HTR-8/SVneo (cell line): ENCODE results near the gene GJA5.

Source experiments
- DNase-seq: peaks from one replicate; pipeline ENCODE4 v3.0.0; 2011; ENCODE audit warnings: low spot score, mixed read lengths; ENCODE audit not compliant: insufficient read length
- FAIRE-seq: peaks from 2 replicates; lab custom pipeline; 2011; peaks lifted over from hg19 to GRCh38; lab: Jason Lieb, UNC

The GJA5 gene

DNA sequence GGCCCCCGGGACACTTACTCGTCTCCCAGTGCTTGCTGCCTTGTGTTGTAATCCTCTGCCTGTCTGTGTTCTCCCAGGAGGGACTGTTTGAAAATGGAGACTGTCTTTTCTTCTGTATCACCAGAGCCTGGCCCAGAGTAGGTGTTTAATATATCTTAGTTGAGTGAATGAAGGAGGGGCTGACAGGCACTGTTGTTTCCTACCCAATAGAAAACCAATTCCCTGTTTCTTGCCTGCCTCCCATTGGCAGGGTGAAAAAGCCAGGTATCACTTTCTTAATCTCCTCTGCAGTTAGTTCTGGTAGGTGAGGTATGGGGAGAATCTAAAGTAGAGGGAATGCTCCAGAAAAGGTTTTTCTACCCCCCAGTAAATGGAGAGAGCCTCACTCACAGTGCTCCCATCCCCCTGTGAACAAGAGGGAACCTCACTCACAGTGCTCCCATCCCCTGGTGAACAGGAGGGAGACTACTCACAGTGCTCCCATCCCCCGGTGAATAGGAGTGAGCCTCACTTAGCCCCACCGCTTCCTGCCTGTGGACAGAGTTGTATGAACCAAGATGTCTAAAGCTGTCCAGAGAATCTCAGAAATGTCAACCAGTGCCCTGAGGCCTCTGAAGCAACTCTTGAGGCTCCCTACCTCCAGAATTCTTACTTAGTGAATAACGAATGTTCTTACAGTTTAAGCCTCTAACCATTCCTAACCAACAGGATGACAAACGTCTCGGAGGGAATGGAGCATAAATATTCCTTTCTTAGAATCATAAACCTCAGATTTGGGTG lies at the start of gene GJA5:
Gene GJA5 (minus strand): TSS at position 122 of the 780 bp plus-strand sequence. CDS start 1,364 bp downstream, outside the sequence.
- FAIRE-seq (no peak), DNase-seq (peak; percentile 24)

DNA sequence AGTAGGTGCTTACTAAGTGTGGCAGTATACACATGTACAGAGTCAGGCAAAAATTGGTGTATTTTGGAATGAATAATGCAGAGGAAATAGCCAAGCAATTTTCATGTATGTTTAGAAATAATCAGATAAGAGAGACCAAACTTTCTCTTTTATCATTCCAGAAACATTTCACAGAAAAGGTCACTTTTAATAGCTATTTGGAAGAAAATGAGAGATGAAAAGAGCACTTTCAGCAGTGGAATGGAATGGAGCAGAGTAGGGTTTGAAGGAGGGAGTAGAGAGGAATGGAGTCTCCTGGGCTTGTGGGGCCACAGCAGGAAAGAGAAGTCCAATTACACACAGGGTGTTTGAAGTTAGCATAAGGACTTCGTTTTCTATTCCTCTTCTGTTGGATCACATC lies 48.8 kb upstream of the GJA5 start:
- FAIRE-seq: no peak
- no peak for DNase-seq

DNA sequence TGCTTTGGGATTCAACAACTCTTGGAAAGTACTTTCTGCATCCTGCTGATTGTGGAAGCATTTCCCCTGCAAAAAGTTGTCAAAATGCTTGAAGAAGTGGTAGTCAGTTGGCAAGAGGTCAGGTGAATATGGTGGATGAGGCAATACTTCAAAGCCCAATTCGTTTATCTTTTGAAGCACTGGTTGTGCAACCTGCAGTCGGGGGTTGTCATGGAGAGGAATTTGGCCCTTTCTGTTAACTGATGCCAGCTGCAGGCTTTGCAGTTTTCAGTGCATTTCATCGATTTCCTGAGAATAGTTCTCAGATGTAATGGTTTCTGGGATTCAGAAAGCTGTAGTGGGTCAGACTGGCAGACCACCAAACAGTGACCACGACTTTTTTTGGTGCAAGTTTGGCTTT lies 47.6 kb upstream of the GJA5 start:
- DNase-seq (no peak), FAIRE-seq (no peak)

DNA sequence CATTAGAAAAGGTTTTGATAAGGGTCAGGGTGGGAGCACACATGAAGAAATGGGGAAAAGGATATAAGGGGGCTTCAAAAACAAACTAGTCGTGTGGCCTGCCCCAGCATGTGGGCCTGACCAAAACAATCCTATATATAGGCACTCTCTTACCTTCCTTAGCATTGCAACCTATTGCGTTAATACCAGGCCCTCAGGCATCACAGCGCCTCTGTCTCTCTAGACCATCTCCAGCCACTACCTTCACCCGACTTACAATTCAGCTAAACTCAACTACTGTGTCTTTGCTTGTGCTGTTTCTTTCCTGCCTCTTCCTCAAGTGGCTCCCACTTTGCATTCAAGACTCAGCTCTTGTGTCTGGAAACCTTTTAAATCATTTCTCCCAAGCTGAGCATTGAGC lies 47.0 kb upstream of the GJA5 start:
- no peak for DNase-seq
- FAIRE-seq: no peak

DNA sequence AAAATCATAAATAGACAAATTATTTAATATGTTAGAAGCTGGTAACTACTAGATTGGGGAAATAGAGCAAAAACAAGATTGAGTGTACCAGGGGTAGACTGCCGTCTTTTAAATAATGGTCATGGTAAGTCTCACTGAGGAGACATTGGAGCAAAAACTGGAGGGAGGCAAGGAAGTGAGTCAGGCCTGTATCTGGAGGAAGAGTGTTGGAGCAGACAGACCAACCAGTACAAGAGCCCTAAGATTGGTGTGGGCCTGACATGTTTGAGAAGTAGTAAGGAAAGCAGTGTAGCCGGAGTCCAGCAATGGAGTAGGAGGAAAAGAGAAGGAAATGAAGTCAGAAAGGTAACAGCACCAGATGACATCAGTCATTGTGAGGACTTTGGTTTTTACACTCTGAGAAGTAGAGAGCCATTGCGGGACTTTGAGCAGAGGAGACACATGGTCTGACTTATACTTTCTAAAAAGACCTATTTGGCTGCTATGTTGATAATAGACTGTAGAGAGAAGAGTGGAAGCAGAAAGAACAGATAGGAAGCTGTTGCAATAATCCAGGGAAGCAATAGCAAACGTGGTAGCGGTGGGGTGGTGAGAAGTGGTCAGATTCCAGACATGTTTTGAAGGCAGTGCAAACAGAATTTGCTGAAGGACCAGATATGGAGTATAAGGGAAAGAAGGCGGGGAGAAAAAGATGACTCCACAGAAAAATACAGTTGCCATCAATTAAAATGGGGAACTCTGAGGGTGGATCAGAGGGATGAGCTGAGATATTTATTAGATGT lies 44.7 kb upstream of the GJA5 start:
- DNase-seq: no peak
- FAIRE-seq: no peak

DNA sequence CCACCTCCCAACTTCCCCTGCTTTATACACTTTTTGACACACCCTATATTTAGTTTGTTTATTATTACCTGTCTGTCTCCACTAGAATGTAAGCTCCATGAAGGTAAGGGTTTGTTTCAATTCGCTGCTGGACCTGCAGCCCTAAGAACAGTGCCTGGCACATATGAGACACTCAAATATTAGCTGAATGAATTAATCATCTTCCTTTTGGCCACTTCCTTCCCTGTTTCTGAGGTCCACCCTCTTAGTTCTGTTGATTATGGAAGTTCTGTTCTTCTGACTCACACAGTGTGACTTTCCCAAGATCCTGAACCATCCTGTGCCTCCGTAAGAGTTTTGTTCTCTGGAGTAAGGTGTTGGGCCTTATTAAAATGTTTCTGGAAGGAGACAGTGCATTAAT lies 40.4 kb upstream of the GJA5 start:
- FAIRE-seq (no peak), DNase-seq (no peak)

DNA sequence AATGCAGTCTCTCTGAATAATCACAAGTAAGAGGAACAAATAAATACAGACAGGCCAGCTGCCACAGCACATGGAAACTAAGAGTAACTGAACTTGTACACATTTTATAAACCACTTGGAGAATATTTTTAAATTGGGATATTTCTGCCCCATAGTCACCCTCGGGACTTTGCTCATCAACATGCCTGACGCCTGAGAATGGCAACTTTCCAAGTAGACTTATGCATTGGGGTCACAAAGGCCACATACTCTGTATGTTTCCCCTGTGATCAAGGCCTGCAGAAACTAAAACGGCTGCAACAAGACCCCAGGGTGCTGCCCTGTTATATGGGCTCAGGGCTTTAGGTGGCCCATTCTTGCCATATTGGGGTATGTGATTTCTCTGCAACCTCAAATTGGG lies 38.3 kb upstream of the GJA5 start:
- FAIRE-seq: no peak
- no peak for DNase-seq

DNA sequence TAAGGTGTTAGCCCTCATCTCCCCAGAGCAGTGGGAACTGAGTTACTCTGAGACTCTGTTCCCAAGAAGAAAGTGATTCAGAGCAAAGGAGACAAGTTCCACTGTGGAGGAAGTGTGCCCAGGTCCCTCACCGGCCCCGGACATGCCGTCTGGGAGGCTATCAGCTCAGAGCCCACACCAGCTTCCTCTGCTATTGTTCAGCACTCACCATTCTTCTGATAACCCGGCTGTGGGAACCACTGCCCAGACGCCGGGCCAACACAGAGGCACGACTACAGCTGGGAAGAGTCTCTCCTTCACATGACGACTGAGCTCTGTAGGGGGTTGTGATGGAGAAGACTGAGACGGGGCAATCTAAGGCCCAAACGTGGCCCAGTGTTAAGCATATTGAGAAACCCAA lies 34.2 kb upstream of the GJA5 start:
- DNase-seq: no peak
- FAIRE-seq: no peak

DNA sequence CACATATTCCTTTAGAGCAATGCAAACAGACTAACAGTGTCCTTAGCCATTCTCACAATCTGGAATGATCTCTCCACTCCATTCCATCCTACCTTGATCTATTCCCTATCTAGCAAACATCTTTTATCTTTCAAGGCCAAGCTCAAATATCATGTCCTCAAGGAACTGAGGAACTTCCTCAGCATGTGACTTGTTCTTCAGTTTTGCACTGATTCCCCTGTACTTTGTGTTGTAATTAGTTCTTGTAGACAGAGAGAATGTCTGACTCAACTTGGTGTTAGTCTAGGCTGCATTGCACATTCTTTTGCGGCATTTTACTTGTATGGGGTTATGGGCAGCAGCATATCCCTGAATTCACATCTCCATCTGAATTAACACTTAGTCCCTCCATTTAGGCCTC lies 31.5 kb upstream of the GJA5 start:
- DNase-seq (no peak), FAIRE-seq (no peak)

DNA sequence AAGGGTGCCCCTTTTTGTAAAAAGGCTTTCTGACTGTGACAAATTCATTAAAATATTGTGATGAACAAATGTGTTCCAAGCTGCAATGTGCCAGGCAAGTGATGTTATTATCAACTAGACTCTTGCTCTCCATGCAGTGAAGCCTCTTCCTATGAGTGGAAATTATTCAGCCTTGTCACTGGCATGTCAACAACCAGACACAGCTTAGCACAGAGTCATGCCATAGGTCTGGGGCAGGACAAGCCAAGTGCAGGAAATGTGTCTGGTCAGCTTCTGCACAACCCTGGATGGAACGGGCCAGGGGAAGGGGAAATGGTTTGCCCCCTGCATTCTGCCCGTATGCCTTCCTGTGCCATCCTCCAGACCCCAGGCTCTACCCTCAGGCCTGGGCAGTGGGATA lies 27.4 kb upstream of the GJA5 start:
- DNase-seq (no peak), FAIRE-seq (no peak)

DNA sequence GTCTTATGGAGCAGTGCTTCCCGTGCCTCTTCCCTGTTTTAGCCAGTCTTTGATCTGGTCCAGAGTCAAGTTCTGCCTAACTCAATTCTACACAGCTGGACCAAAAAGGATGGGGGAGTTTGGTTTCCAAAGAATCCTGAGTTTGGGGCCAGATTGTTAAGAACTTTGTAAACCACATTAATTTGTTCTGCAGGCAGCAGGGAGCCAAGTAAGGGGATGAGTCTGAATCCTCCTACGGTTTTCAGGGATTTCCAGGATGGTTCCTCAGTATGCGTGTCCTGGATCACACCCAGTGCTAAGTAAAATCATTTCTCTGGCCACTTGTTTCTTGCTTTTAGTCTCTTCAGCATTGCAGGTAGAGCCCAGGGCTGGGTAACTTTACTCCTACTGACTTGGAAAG lies 26.1 kb upstream of the GJA5 start:
- DNase-seq: no peak
- FAIRE-seq: no peak

DNA sequence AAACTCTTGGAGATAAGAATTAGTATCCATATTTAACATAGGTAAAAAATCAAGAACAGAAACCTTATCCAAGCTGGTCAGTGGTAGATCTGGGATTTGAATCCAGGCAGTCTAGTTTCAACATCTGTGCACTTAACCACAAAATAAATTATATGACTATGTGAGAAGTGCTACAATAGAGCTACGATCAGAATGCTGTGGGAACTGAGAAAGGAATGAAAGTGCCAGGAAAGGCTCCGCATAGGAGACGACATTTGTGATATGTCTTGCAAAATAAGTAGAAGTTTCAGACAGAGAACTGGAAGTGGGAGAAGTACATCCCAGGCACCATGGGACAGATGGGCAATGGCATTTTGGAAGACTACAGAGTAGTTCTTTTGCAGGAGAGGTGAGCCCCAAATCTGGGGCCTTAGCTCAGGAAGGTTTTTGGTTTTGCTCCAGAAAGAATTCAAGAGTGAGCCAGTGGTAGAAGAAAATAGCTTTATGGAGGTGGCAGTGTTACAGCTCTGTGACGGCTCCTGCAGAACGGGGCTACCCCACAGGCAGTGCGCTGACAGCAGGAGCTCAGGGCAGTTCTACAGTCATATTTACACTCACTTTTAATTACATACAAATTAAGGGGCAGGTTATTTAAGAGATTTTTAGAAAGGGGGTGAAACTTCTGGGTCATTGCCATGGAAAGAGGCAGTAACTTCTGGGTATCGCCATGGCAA lies 25.5 kb upstream of the GJA5 start:
- no peak for FAIRE-seq
- DNase-seq: no peak

DNA sequence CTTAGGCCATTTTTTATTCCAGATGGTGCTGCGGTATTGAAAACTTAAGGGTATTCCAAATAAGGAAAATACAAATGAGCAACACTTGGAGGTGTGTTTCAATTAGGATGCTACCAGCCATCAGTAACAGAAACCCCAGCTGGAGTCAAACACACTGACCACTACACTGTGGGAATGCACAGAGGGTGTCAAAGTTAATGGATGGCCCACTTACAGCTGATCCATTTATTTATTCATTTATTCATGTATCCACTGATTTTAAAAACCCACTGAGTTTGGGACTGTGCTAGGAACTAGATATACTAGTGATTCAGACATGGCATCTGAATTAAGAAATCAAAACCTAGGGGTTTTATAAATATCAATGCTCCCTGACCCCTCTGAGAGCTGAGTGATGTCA lies 24.5 kb upstream of the GJA5 start:
- DNase-seq (no peak), FAIRE-seq (no peak)

DNA sequence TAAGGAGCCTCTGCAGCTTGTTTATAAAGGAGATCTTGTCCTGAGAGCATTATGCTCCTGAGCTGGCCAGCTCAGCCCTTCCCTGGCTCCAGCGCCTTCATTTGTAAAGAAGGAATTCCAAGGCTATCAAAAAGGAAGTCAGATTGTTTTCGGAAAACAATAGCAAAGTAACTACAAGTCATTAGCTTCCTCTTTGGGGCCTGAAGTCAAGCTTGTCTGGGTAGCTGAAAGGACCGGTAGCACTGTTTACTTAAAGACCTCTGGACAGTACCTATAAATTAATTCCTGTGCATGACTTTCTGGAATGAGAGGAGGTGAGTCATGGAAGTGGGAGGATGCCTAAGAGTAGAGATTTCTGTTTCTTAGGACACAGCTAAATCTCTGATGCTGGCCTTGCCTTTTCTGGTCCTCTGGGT lies 20.7 kb upstream of the GJA5 start:
- DNase-seq (peak; percentile 8), FAIRE-seq (no peak)

DNA sequence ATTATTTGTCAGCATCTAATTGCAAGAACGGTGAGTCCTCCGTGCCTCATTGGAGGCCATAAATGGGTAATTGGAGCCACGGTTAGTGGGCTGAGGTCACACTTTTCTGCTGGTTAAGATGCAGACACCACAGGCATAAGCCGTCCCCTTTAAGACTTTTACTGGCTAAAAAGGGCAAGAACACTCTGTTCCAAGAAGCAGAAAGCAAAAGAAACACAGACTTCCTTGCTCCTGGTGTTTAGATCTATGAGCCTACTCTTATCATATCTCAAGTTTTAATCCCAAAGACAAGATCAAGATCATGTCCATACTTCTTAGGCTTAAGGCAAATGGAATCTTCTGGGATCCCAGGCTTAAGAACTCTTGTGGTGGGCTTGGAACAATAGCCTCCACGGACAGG lies 17.3 kb upstream of the GJA5 start:
- FAIRE-seq (no peak), DNase-seq (no peak)

DNA sequence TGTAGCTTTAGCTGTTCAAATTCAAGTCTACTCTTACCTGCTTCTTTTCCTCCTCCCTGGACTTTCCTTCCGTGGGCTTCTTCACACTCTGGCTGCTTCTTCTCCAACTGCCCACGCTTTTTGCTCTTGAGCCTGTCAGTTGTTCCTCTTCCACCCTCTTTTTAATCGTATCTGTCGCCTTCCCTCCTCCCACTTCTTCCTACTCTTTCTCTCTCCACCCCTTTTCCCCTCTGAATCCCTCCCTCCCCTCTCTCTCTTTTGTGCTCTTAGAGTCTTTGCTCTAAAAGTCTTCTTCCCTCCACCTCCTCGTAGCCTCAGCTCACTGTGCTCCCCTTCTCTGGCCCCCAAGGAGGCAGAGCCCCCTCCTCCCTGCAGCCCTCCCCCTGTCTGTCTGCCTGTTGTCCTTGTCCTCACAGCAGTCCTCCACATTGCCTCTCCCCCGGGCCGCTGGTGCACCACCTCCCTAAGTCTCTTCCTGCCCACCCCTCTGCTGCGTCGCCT lies 12.9 kb upstream of the GJA5 start:
- FAIRE-seq: no peak

DNA sequence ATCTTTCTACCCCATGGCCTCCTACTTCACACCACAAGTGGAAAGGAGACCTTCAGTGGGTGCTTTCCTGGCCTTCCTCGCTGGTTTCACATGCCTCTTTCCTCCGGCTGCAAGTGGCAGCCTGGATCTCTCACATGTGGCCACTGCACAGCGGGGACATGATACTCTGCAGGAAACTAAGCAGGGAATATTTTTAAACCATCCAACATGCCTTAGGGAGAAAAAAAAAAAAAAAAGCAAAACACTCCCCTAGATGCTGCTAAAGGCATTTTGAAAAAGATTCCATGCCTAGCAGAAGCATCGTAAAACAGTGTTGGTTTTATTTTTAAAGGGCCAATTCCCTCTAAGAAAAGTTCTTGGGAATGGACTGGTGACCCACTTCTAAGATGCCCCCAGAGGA lies 12.2 kb upstream of the GJA5 start:
- DNase-seq (no peak), FAIRE-seq (no peak)

More for the DNA sequence above, 12.9 kb upstream of the GJA5 start:
- no peak for DNase-seq

DNA sequence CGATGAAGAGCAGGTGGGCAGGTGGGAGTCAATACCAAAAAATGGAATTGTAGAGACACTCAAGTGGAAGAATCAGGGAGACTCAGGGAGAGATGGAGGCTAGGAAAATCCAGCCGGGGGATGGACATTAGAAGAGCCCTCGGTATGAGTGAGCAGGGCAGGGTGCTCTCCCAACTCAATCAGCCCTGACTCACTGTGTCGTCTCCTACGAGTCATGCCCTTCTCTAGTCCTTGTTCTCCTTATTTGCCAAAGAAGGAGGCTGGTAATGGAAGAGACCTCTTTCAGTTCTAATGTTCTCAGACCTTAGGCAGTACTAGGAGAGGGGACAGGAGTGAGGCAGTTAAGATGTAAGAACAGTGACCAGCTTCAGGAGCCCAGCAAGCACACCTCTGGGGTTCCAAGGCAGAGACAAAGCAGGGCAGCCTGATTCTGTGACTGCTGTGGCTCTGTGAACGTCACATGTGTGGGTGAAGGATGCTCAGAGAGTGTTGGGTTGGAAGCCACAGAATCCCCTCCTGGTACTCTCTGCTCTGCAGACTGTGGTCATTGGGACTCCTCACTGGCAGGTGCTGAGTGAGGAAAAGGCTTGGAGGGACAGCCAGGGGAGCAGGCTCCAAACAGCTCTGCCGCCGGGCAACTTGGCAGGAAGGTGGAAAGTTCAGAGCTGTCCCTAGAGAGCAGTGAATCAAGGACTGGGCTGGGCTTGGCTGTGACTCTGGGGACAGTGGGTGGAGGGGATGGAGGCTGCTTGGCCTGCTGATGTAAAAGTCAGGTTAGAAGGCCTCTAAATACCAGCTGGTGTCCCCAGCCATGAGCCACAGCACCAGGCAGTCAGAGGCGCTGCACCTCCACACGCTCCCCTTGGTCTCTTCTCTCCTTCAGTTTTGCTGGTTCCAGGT lies 11.1 kb upstream of the GJA5 start:
- FAIRE-seq (no peak), DNase-seq (no peak)

DNA sequence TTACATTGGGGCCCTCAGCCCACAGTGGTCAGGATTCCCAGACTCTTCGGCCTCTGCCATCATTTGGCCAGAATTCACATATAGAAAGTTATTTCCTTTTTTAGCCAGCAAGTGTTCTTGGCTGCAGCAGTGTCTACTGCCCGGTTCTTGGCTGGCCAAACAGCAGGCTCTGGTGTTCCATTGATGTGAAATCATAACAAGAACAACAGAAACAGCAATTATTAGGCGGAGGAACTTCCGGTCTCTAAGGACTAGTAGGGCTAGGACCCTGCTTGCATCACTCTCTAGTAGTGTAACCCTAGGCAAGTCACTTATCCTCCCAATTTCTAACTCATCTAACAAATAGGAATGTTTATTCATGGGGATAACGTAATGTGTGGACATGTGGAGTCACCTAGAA lies 8.7 kb upstream of the GJA5 start:
- no peak for FAIRE-seq
- DNase-seq: no peak

DNA sequence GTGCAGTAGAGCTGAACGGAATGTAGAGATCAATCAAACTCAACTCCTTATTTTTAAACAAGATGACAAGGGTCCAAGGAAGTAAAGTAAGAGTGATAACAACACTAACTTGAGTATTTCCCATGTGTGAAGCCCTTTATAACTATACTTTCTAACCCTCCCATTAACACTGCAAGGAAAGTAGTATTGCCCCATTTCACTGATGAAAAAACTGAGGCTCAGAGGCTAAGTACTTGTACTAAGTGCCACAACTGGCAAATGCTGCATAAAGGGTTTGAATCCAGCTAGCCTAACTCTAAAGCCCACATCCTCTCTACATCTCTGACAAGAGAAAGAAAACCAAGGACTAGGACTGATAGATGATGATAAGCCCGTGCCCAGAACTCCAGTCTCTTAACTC lies 8.2 kb upstream of the GJA5 start:
- DNase-seq: no peak
- FAIRE-seq: no peak
